Measurements from ENCODE around the gene MEGF6.

MEGF6 gene

GRCh38 chr1:3485016-3485415 lies 126.3 kb downstream of the MEGF6 start:
- DNase-seq (ENCODE audit: low read depth in 2 of 2), result no peak

- no peak for DNase-seq (ENCODE audit: low read depth in 2 of 2)
These were observed 127.4 kb downstream of the MEGF6 start for GRCh38 chr1:3483801-3484444.

- DNase-seq (ENCODE audit: low read depth in 2 of 2), result no peak
These were observed 127.9 kb downstream of the MEGF6 start for GRCh38 chr1:3483380-3483779.

- DNase-seq (ENCODE audit: low read depth in 2 of 2), result no peak
These were observed 128.9 kb downstream of the MEGF6 start for GRCh38 chr1:3482378-3482849.

GRCh38 chr1:3481836-3482375 lies 129.4 kb downstream of the MEGF6 start:
- DNase-seq (ENCODE audit: low read depth in 2 of 2), result no peak

GRCh38 chr1:3481046-3481445 lies 130.3 kb downstream of the MEGF6 start:
- DNase-seq (ENCODE audit: low read depth in 2 of 2), result no peak

- DNase-seq (ENCODE audit: low read depth in 2 of 2), result no peak
These were observed 131.0 kb downstream of the MEGF6 start for GRCh38 chr1:3480369-3480719.

GRCh38 chr1:3479511-3480368 lies 131.6 kb downstream of the MEGF6 start:
- DNase-seq (ENCODE audit: low read depth in 2 of 2), result no peak

- no peak for DNase-seq (ENCODE audit: low read depth in 2 of 2)
These were observed 133.1 kb downstream of the MEGF6 start for GRCh38 chr1:3478187-3478586.

- no peak for DNase-seq (ENCODE audit: low read depth in 2 of 2)
These were observed 133.9 kb downstream of the MEGF6 start for GRCh38 chr1:3477241-3477995.

GRCh38 chr1:3476666-3477065 lies 134.6 kb downstream of the MEGF6 start:
- no peak for DNase-seq (ENCODE audit: low read depth in 2 of 2)

GRCh38 chr1:3475839-3476573 lies 135.3 kb downstream of the MEGF6 start:
- no peak for DNase-seq (ENCODE audit: low read depth in 2 of 2)

- DNase-seq (ENCODE audit: low read depth in 2 of 2), result no peak
These were observed 136.9 kb downstream of the MEGF6 start for GRCh38 chr1:3474421-3474820.

GRCh38 chr1:3474016-3474415 lies 137.3 kb downstream of the MEGF6 start:
- DNase-seq (ENCODE audit: low read depth in 2 of 2), result no peak

- peak; percentile 68 to 72 for DNase-seq (ENCODE audit: low read depth in 2 of 2)
These were observed 137.9 kb downstream of the MEGF6 start for GRCh38 chr1:3473381-3473844.

- DNase-seq (ENCODE audit: low read depth in 2 of 2), result no peak
These were observed 138.4 kb downstream of the MEGF6 start for GRCh38 chr1:3472906-3473305.

GRCh38 chr1:3472088-3472850 lies 139.0 kb downstream of the MEGF6 start:
- no peak for DNase-seq (ENCODE audit: low read depth in 2 of 2)

GRCh38 chr1:3471356-3472087 lies 139.8 kb downstream of the MEGF6 start:
- DNase-seq (ENCODE audit: low read depth in 2 of 2), result no peak

- DNase-seq (ENCODE audit: low read depth in 2 of 2), result no peak
These were observed 140.5 kb downstream of the MEGF6 start for GRCh38 chr1:3470650-3471355.

Measured in fibroblast of skin of left biceps (primary cell).